IPS-15b (cell line): ENCODE results near the gene ANKRD13C.

Experiments used
- H3K27me3 ChIP-seq: one replicate; pipeline ENCODE4 v1.6.1; 2013; ENCODE audit warnings: low read length; ENCODE audit not compliant: control insufficient read depth, insufficient read depth
- H3K36me3 ChIP-seq: one replicate; pipeline ENCODE4 v1.6.1; 2013; ENCODE audit warnings: low read length; ENCODE audit not compliant: control insufficient read depth, insufficient read depth
- H3K4me1 ChIP-seq: one replicate; pipeline ENCODE4 v1.6.1; 2013; ENCODE audit warnings: mild to moderate bottlenecking, low read length; ENCODE audit not compliant: control insufficient read depth, insufficient read depth
- H3K4me3 ChIP-seq: one replicate; pipeline ENCODE4 v1.5.1; 2013; ENCODE audit warnings: low read depth, low read length
- H3K9ac ChIP-seq: one replicate; pipeline ENCODE4 v1.6.1; 2013; ENCODE audit warnings: low read depth, mild to moderate bottlenecking, low read length
- H3K9me3 ChIP-seq: one replicate; pipeline ENCODE4 v1.6.1; 2013; ENCODE audit warnings: mild to moderate bottlenecking, low read length; ENCODE audit not compliant: control insufficient read depth, insufficient read depth

The ANKRD13C gene

GRCh38 chr1:70327306-70328076, 27.0 kb downstream of the ANKRD13C start:
- Histone ChIP-seq H3K9me3 (no peaks in the 10 kb centered on the region), H3K27me3 (no peaks in the 10 kb centered on the region), H3K4me1 (no peaks in the 10 kb centered on the region), H3K9ac (no peak overlapping the region), H3K4me3 (no peak overlapping the region), H3K36me3 (peaks cover 2% of the 10 kb centered on the region)

GRCh38 chr1:70324683-70325082, 29.8 kb downstream of the ANKRD13C start:
- no peaks in the 10 kb centered on the region for H3K27me3 ChIP-seq
- no peak overlapping the region for H3K9ac ChIP-seq
- H3K4me3 ChIP-seq: no peak overlapping the region
- H3K36me3 ChIP-seq: no peaks in the 10 kb centered on the region
- no peaks in the 10 kb centered on the region for H3K4me1 ChIP-seq
- no peaks in the 10 kb centered on the region for H3K9me3 ChIP-seq

DNA sequence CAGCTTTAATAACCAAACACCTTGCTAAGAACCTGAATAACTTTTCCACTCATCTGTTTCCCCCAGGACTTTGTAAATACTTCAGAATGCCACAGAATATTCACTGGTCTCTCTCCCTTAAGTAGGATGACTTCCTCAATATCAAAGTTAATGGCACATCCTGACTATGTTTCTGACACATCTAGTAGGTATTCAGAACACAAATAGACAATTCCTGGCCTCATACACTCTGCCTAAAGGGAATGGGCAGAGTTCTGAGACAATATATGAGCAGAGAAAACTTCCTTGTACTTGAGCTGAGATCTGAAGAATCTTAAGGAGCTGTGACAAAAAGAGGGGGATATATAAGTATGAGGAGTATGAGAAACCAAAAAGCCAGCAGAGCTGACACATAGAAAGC, 34.8 kb downstream of the ANKRD13C start:
- no peaks in the 10 kb centered on the region for H3K4me1 ChIP-seq
- no peak overlapping the region for H3K9ac ChIP-seq
- H3K36me3 ChIP-seq: no peaks in the 10 kb centered on the region
- no peaks in the 10 kb centered on the region for H3K27me3 ChIP-seq
- H3K4me3 ChIP-seq: no peak overlapping the region
- no peaks in the 10 kb centered on the region for H3K9me3 ChIP-seq

GRCh38 chr1:70318191-70318590, 36.3 kb downstream of the ANKRD13C start:
- H3K27me3 ChIP-seq: no peaks in the 10 kb centered on the region
- H3K4me3 ChIP-seq: no peak overlapping the region
- H3K9ac ChIP-seq: no peak overlapping the region
- no peaks in the 10 kb centered on the region for H3K4me1 ChIP-seq
- H3K36me3 ChIP-seq: no peaks in the 10 kb centered on the region
- H3K9me3 ChIP-seq: no peaks in the 10 kb centered on the region

DNA sequence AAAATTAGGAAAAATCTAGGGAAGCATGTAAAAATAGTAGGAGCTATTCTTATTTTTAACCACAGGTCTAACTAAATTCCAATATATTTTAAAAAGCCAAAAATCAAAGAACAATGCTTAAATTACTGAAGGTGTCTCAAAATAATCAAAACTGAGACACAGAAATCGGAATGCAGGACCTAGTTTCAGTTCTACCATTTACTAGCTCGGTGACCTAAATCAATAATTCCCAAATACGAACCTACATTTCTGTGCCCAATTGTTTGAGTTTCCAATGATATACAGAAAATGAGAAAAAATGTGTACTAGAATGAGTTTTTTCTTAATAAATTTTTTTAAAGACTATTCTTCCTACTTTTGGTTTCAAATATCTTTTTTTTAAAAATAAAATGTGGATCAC, 37.4 kb downstream of the ANKRD13C start:
- no peaks in the 10 kb centered on the region for H3K9me3 ChIP-seq
- H3K4me3 ChIP-seq: no peak overlapping the region
- H3K36me3 ChIP-seq: no peaks in the 10 kb centered on the region
- H3K9ac ChIP-seq: no peak overlapping the region
- no peaks in the 10 kb centered on the region for H3K27me3 ChIP-seq
- no peaks in the 10 kb centered on the region for H3K4me1 ChIP-seq

DNA sequence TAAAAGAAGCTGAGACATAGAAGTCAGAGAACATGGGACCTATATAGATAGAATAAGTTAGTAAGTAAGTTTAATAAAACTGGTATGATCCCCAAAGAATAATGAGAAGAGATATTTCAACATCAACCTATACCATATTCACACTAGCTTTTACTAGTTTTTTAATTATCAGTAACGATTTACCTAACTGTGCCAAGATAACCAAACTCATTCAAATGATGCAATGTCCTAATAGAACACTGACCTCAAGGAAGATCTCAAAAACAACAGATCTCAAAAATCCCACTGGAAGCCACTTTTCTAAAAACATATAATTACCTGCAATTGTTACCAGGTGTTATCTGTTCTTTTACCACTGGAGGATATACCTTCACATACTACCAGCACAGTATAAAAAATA, 38.7 kb downstream of the ANKRD13C start:
- H3K36me3 ChIP-seq: no peaks in the 10 kb centered on the region
- no peaks in the 10 kb centered on the region for H3K27me3 ChIP-seq
- H3K4me3 ChIP-seq: no peak overlapping the region
- H3K9me3 ChIP-seq: no peaks in the 10 kb centered on the region
- H3K4me1 ChIP-seq: no peaks in the 10 kb centered on the region
- H3K9ac ChIP-seq: no peak overlapping the region

DNA sequence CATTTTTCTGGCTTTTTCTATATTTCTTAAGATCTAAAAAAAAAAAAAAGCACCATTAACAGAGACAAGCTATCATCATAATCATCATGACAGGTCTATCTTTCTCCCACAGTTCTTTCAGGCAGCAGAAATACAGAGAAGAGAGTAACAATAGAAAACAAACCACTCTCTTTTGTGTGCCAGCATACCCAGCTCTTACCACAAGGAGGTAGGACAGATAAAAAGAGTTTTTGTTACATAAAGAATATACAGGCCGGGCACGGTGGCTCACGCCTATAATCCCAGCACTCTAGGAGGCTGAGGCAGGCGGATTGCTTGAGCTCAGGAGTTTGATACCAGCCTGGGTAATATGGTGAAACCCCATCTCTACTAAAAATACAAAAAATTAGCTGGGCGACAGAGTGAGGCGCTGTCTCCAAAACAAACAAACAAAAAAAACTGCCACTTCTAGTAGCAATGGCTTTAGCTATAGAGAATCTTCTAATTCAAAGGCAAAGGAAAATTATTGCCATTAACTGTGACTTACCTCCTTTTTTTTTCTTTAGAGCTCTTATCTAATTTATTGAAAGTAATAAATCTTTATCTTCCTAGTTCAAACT, 39.7 kb downstream of the ANKRD13C start:
- H3K36me3 ChIP-seq: no peaks in the 10 kb centered on the region
- no peak overlapping the region for H3K4me3 ChIP-seq
- no peaks in the 10 kb centered on the region for H3K27me3 ChIP-seq
- no peaks in the 10 kb centered on the region for H3K9me3 ChIP-seq
- H3K4me1 ChIP-seq: no peaks in the 10 kb centered on the region
- no peak overlapping the region for H3K9ac ChIP-seq

GRCh38 chr1:70311369-70311768, 43.2 kb downstream of the ANKRD13C start:
- H3K36me3 ChIP-seq: no peaks in the 10 kb centered on the region
- no peak overlapping the region for H3K9ac ChIP-seq
- H3K27me3 ChIP-seq: no peaks in the 10 kb centered on the region
- H3K9me3 ChIP-seq: no peaks in the 10 kb centered on the region
- H3K4me3 ChIP-seq: no peak overlapping the region
- H3K4me1 ChIP-seq: no peaks in the 10 kb centered on the region

DNA sequence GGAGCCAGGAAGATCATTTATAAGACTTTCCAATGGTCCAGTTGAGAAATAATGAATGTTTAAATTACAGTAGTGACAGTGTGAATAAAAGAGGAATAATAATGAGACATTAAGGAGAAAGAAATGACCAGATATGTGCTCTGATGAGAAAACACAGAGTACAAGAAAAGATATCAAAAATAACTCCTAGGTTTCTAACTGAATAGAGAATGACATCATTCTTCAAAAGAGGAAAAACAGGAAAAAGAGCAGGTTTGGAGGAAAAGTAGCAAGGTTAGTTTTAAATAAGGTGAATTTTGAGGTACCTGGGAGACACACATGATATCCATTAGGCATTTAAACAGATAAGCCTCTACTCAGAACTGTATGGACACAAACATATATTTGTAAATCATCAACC, 55.0 kb downstream of the ANKRD13C start:
- no peak overlapping the region for H3K4me3 ChIP-seq
- no peaks in the 10 kb centered on the region for H3K27me3 ChIP-seq
- H3K36me3 ChIP-seq: peaks cover under 1% of the 10 kb centered on the region
- no peak overlapping the region for H3K9ac ChIP-seq
- H3K9me3 ChIP-seq: no peaks in the 10 kb centered on the region
- no peaks in the 10 kb centered on the region for H3K4me1 ChIP-seq

GRCh38 chr1:70295749-70296148, 58.8 kb downstream of the ANKRD13C start:
- H3K9me3 ChIP-seq: no peaks in the 10 kb centered on the region
- no peaks in the 10 kb centered on the region for H3K4me1 ChIP-seq
- peaks cover 6% of the 10 kb centered on the region for H3K36me3 ChIP-seq
- H3K27me3 ChIP-seq: no peaks in the 10 kb centered on the region
- no peak overlapping the region for H3K4me3 ChIP-seq
- no peak overlapping the region for H3K9ac ChIP-seq

DNA sequence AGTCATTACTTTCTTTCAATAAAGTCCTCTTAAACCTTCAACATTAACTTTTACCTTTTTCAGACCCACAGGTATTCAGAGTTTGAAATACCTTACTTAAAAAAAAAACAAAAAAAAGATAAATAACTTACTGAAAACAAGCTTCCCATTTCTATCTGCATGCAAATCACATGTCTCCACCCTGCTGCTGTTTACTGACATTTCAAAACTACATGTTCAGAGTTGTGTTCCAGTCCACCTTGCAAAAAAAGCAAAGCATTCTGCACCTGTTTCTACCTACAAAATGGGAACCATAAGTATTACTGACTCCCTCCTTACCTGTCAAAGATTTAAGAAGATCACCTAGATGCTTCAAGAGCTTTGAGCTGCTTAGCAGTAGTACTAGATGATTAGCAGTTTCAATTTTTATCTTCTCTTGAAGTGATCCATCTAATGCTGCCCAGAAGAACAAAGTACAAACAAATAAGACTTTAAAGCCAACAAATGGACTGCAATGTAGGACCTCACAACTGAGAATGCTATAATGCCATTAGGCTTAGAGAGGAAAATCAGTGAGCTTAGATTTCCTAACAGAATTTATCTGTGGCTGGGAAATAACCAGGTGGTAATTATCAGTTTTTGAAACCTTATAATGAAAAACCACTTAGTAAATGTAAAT, 61.2 kb downstream of the ANKRD13C start:
- H3K27me3 ChIP-seq: no peaks in the 10 kb centered on the region
- no peak overlapping the region for H3K4me3 ChIP-seq
- H3K4me1 ChIP-seq: no peaks in the 10 kb centered on the region
- H3K9ac ChIP-seq: no peak overlapping the region
- H3K36me3 ChIP-seq: peaks cover 6% of the 10 kb centered on the region
- H3K9me3 ChIP-seq: no peaks in the 10 kb centered on the region

GRCh38 chr1:70290218-70290617, 64.3 kb downstream of the ANKRD13C start:
- H3K9ac ChIP-seq: no peak overlapping the region
- H3K27me3 ChIP-seq: no peaks in the 10 kb centered on the region
- peaks cover 6% of the 10 kb centered on the region for H3K36me3 ChIP-seq
- no peak overlapping the region for H3K4me3 ChIP-seq
- no peaks in the 10 kb centered on the region for H3K4me1 ChIP-seq
- no peaks in the 10 kb centered on the region for H3K9me3 ChIP-seq
